GM13977 (cell line): ENCODE data around the gene DPH1.

Experiments
- DNase-seq: peaks from one replicate; pipeline ENCODE4 v3.0.0; 2012; ENCODE audit warnings: low spot score
- in situ Hi-C: fragments of 300-500 bp; cut with MboI; formaldehyde crosslinking; loops from one replicate; pipeline ENCODE4 v1.12.0; 2022; ENCODE audit warnings: low sequenced_read_pairs, low pct_unique_long_range_greater_than_20kb, mixed read lengths, inconsistent platforms; ENCODE audit not compliant: unreplicated experiment
- TF ChIP-seq, protein P1 (sequence below): IDR thresholded peaks from 2 replicates; pipeline ENCODE4 v1.5.1; 2012; ENCODE audit warnings: mild to moderate bottlenecking, control low read depth; ENCODE audit not compliant: insufficient read depth; ENCODE audit errors: extremely low read depth, missing control alignments

Gene DPH1

DNA sequence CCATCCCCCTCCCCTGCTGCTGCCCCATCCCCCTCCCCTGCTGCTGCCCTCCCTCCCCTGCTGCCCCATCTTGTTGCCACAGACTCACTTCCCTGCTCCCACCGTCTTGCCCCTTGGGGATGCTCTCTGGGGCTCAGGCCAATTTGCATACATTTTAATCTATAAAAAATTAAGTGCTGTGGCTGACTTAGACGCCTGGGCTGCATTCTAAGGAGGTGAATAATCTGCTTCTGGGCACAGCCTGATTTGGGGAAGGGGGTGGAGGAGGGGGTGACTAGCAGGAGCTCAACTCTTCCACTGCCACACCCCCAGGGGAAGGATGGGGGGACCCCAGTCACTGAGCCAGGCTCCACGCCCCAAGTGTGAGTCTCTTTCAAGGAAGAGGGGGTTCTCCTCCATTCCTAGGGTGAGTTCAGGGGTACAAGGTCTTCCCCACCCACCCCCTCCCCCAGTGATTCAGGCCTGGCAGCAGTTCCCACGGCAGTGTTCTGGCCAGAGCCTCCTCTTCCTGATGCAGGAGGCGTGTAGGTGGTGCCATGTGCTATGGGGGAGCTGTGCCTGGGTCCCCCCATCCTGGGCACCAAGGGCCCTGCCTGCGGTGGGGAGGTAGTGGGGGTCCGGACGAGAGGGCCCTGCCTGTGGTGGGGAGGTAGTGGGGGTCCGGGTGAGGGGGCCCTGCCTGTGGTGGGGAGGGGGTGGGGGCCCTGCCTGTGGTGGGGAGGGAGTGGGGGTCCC, 5.0 kb downstream of the DPH1 start:
- DNase-seq = no peak
- TF ChIP-seq, protein P1, sequence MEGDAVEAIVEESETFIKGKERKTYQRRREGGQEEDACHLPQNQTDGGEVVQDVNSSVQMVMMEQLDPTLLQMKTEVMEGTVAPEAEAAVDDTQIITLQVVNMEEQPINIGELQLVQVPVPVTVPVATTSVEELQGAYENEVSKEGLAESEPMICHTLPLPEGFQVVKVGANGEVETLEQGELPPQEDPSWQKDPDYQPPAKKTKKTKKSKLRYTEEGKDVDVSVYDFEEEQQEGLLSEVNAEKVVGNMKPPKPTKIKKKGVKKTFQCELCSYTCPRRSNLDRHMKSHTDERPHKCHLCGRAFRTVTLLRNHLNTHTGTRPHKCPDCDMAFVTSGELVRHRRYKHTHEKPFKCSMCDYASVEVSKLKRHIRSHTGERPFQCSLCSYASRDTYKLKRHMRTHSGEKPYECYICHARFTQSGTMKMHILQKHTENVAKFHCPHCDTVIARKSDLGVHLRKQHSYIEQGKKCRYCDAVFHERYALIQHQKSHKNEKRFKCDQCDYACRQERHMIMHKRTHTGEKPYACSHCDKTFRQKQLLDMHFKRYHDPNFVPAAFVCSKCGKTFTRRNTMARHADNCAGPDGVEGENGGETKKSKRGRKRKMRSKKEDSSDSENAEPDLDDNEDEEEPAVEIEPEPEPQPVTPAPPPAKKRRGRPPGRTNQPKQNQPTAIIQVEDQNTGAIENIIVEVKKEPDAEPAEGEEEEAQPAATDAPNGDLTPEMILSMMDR = no peak
- in situ Hi-C loops = loop anchor here (25.0 kb wide), 1 partner anchor 323 kb away; the partner anchor contains the start of genes TLCD2 and WDR81

DNA sequence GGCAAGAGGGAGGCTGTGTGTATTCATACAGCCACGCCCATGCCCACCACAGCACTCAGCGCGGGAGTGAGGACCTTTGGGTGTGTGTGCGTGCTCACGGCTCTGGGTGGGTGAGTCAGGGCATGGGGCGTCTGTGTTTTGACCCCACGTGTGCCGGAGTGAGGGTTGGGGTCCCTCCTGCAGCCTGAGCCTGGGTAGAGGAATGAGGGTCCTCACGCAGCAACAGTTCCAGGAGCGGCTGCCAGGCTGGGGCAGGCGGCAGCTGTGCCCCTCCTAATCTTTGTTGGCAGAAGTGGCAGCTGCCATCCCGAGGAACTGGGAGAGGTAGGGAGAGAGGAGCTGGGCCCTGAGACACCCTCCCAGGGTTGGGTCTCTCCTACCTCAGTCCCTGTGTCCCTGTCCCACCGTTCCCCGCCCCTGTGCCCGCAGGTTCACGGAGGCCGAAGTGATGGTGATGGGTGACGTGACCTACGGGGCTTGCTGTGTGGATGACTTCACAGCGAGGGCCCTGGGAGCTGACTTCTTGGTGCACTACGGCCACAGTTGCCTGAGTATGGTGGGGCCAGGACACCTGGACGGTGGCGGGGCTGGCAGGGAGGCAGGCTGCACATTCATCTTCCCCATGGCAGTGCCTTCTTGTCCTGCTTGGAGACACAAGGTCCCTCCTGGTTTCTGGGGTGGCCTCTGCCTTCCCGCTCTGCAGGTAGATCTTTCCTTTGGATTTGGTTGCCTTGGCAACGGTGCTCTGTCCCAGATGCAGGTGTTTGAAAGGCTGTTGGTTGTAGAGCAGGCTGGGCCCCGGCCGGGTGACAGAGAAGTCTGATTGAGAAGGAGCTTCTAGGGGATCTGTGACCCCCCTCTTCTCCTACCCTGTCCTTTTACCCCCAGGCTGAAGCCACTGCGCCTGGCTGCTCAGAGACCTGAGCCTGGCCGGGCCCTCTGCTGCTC, 5.9 kb downstream of the DPH1 start:
- no peak for DNase-seq
- in situ Hi-C loops = loop anchor here (25.0 kb wide), 1 partner anchor 324 kb away; the partner anchor contains the start of genes TLCD2 and WDR81
- TF ChIP-seq, protein P1 = no peak

DNA sequence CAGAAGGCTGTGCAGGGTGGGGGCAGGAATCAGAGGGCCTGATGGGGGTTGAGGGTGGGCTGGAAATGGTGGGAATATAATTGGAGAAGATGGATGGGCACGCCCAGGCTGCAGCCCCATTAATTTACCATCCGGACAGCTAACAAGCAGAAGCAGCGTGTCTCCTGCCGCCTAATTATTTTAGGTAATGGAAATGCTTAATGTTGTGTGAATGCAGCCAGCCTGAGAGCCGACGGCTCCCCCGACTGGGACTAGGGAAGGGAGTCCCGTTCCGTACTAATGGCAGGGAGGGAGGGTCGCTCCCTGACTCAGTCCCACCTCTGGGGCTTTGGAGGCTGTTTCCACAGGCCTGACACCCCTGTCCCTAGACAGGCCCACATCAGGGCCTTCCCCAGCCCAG, 7.2 kb downstream of the DPH1 start:
- no peak for DNase-seq
- TF ChIP-seq, protein P1 = no peak
- in situ Hi-C loops = loop anchor here (25.0 kb wide), 1 partner anchor 325 kb away; the partner anchor contains the start of genes TLCD2 and WDR81

DNA sequence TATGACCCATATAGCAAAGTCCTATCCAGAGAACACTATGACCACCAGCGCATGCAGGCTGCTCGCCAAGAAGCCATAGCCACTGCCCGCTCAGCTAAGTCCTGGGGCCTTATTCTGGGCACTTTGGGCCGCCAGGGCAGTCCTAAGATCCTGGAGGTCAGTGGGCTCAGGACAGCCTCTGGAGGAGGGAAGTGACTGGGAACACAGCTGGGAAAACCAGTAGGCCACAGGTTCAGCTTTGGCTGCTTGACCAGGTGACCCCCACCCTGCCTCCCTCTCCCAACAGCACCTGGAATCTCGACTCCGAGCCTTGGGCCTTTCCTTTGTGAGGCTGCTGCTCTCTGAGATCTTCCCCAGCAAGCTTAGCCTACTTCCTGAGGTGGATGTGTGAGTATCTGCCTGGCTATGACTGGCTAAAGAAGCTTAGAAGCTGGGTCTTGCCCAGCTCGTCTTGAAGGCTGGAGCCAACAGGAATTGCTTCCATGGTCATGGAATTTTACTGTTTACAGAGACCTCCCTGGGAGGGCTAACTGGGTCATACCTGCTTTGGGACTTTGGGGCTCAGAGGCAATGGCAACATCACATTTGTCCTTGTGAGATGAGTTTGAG, 10.4 kb downstream of the DPH1 start:
- no peak for DNase-seq
- TF ChIP-seq, protein P1 = no peak
- in situ Hi-C loops = loop anchor here (25.0 kb wide), 1 partner anchor 328 kb away; the partner anchor contains the start of genes TLCD2 and WDR81

DNA sequence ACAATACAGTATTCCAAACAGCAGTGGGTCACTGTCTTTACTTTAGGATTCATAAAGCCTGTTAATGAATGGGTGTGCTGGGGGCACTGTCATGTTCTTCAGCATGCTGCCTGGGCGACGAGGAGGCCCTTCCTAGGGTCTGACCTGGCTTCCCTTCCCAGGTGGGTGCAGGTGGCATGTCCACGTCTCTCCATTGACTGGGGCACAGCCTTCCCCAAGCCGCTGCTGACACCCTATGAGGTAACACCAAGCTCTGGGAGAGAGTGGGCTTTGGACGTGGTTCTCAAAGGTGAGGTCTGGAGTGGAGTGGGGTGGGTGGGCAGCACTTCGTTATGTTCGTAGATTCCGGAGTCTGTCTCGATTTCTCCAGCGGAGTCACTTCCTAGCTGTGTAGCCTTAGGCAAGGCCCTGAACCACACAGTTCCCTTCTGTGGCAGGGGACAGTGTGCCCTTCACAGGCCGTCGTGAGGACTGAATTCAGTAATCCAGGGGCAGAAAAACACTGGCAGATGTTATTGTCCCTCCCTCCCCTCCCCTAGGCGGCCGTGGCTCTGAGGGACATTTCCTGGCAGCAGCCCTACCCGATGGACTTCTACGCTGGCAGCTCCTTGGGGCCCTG, 11.1 kb downstream of the DPH1 start:
- DNase-seq = no peak
- in situ Hi-C loops = loop anchor here (25.0 kb wide), 1 partner anchor 329 kb away; the partner anchor contains the start of genes TLCD2 and WDR81
- TF ChIP-seq, protein P1 = no peak
